PC-9 (cell line): ENCODE measurements around the gene SMG9. TPM values are rescaled to one million over a fixed set of nuclear protein-coding genes. Genes with fewer than 3 reads are reported as not detected.

Source experiments
- BruUV-seq: library from RNA; stranded (reverse); fragments of 400-500 nt; replicated peaks from 2 replicates; lab custom pipeline; 2021; lab: Mats Ljungman, UMichigan
- CTCF ChIA-PET: fragments of 300-600 bp; sonication (Branson Sonifier 250); formaldehyde crosslinking; loops from one replicate; lab custom pipeline; 2022; ENCODE audit warnings: antibody characterized with exemption; lab: Charles Lee
- POLR2A ChIA-PET: fragments of 300-600 bp; sonication (Branson Sonifier 250); formaldehyde crosslinking; loops from one replicate; lab custom pipeline; 2022; ENCODE audit warnings: antibody characterized with exemption; ENCODE audit not compliant: unreplicated experiment; lab: Charles Lee
- DNase-seq, 2 experiments: peaks; one replicate each; pipeline versions ENCODE4 v3.0.0 to v3.0.0-alpha.2; 2015 to 2022; ENCODE audit warnings: mixed read lengths in 1 of 2
- H2AFZ ChIP-seq: fragments of 200-600 bp; sonication (generic); 2 replicates; pipeline ENCODE4 v1.8.1; 2017; ENCODE audit warnings: antibody characterized with exemption
- H3F3A ChIP-seq: fragments of 200-600 bp; sonication (generic); 2 replicates; pipeline ENCODE4 v1.8.1; 2017; ENCODE audit warnings: antibody characterized with exemption, mild to moderate bottlenecking, low read depth; ENCODE audit not compliant: insufficient read depth
- H3K27ac ChIP-seq: fragments of 200-600 bp; sonication (generic); 2 replicates; pipeline ENCODE4 v1.6.1; 2016; ENCODE audit warnings: mixed run types
- H3K27me3 ChIP-seq: fragments of 200-600 bp; sonication (generic); 2 replicates; pipeline ENCODE4 v1.6.1; 2016; ENCODE audit warnings: low read depth, mixed run types; ENCODE audit not compliant: insufficient read depth
- H3K36me3 ChIP-seq: fragments of 200-600 bp; sonication (generic); 2 replicates; pipeline ENCODE4 v1.6.1; 2016; ENCODE audit warnings: low read depth, mixed run types
- H3K4me1 ChIP-seq: fragments of 200-600 bp; sonication (generic); replicated peaks from 2 replicates; pipeline ENCODE4 v1.6.1; 2016; ENCODE audit warnings: mixed run types; ENCODE audit not compliant: insufficient read depth
- H3K4me2 ChIP-seq: fragments of 200-600 bp; sonication (generic); 2 replicates; pipeline ENCODE4 v1.6.1; 2017; ENCODE audit warnings: mixed run types
- H3K4me3 ChIP-seq: fragments of 200-600 bp; sonication (generic); 2 replicates; pipeline ENCODE4 v1.6.1; 2016; ENCODE audit warnings: mixed run types
- H3K79me2 ChIP-seq: fragments of 200-600 bp; sonication (generic); 2 replicates; pipeline ENCODE4 v1.6.1; 2017; ENCODE audit warnings: low read depth, mixed run types
- H3K9me2 ChIP-seq: fragments of 200-600 bp; sonication (generic); 2 replicates; pipeline ENCODE4 v1.8.1; 2017; ENCODE audit warnings: mild to moderate bottlenecking; ENCODE audit not compliant: insufficient read depth
- H3K9me3 ChIP-seq: fragments of 200-600 bp; sonication (generic); 2 replicates; pipeline ENCODE4 v1.8.1; 2016; ENCODE audit warnings: low read depth; ENCODE audit not compliant: insufficient read depth
- H4K20me1 ChIP-seq: fragments of 200-600 bp; sonication (generic); 2 replicates; pipeline ENCODE4 v1.8.1; 2017; ENCODE audit not compliant: insufficient read depth
- CTCF ChIP-seq: fragments of 200-600 bp; sonication (generic); conservative IDR thresholded peaks from 2 replicates; pipeline ENCODE4 v1.6.1; 2017; ENCODE audit warnings: mixed run types, antibody characterized with exemption, mild to moderate bottlenecking, moderate library complexity
- EZH2 ChIP-seq: fragments of 200-600 bp; sonication (generic); IDR thresholded peaks from 2 replicates; pipeline ENCODE4 v1.8.0; 2017; ENCODE audit warnings: antibody characterized with exemption, low read depth
- intact Hi-C: fragments of 100-400 bp; cut with micrococcal nuclease; formaldehyde crosslinking; loops from one replicate; pipeline ENCODE4 v1.10.0; 2022; ENCODE audit not compliant: unreplicated experiment
- total RNA-seq: library from RNA; stranded (reverse); gene quantifications from 2 replicates; pipeline ENCODE4 v1.2.3, GENCODE V29; 2021

Gene SMG9
- total RNA-seq, 1 experiment from 2014 or later: 76.8 TPM

GRCh38 chr19:43699506-43700394 is 55.0 kb downstream of the SMG9 start:
- Histone ChIP-seq H3K36me3 (no peaks in the 10 kb centered on the region), H3F3A (peaks cover 23% of the 10 kb centered on the region; the same call in 1 of the 2 replicates), H3K4me3 (no peak overlapping the region), H3K4me1 (peaks cover 36% of the 10 kb centered on the region), H3K4me2 (no peak overlapping the region), H3K27me3 (no peaks in the 10 kb centered on the region), H3K9me2 (no peaks in the 10 kb centered on the region), H4K20me1 (no peaks in the 10 kb centered on the region), H3K9me3 (no peaks in the 10 kb centered on the region), H3K27ac (peak overlapping the region; percentile 80; the same call in 1 of the 2 replicates), H2AFZ (no peak overlapping the region), H3K79me2 (no peaks in the 10 kb centered on the region)
- TF ChIP-seq EZH2 (no peak), CTCF (no peak)
- peak in 1 of 2 experiments; percentile 10 for DNase-seq
- POLR2A ChIA-PET: no interaction called here
- CTCF ChIA-PET: interaction anchor here (0.6 kb wide), 1 partner anchor 85 kb away, joined by 5 read pairs; no protein-coding TSS in a partner anchor
- intact Hi-C loops: loop anchor here (1.0 kb wide), 1 partner anchor 12 kb away; no protein-coding TSS in a partner anchor
- no TSS peak for BruUV-seq

- ChIA-PET CTCF (no interaction called here), POLR2A (no interaction called here)
- no peak for DNase-seq
- no peaks in the 10 kb centered on the region for H3K9me2 ChIP-seq
- H3K27ac ChIP-seq: no peak overlapping the region
- no peaks in the 10 kb centered on the region for H3K27me3 ChIP-seq
- peaks cover 12% of the 10 kb centered on the region; the same call in 1 of the 2 replicates for H3F3A ChIP-seq
- H3K9me3 ChIP-seq: no peaks in the 10 kb centered on the region
- no peaks in the 10 kb centered on the region for H4K20me1 ChIP-seq
- no peak for TF ChIP-seq CTCF
- no peak for TF ChIP-seq EZH2
- H3K4me2 ChIP-seq: no peak overlapping the region
- no TSS peak for BruUV-seq
- peaks cover 23% of the 10 kb centered on the region for H3K4me1 ChIP-seq
- no peaks in the 10 kb centered on the region for H3K79me2 ChIP-seq
- no peak overlapping the region for H2AFZ ChIP-seq
- H3K4me3 ChIP-seq: no peak overlapping the region
- intact Hi-C loops: no loop called here
- H3K36me3 ChIP-seq: no peaks in the 10 kb centered on the region
These were observed 57.5 kb downstream of the SMG9 start for GRCh38 chr19:43697295-43697694.

- ChIA-PET CTCF (no interaction called here), POLR2A (interaction anchor here (0.6 kb wide), 1 partner anchor 227 kb away, joined by 3 read pairs; no protein-coding TSS in a partner anchor)
- TF ChIP-seq EZH2 (no peak), CTCF (no peak)
- Histone ChIP-seq H3K79me2 (no peaks in the 10 kb centered on the region), H3K4me3 (no peak overlapping the region), H3K4me2 (no peak overlapping the region), H3F3A (peaks cover 9% of the 10 kb centered on the region; the same call in 1 of the 2 replicates), H4K20me1 (no peaks in the 10 kb centered on the region), H3K9me3 (peaks cover 6% of the 10 kb centered on the region; the same call in 1 of the 2 replicates), H3K36me3 (no peaks in the 10 kb centered on the region), H3K27ac (no peak overlapping the region), H3K27me3 (no peaks in the 10 kb centered on the region), H3K4me1 (peaks cover 13% of the 10 kb centered on the region), H3K9me2 (no peaks in the 10 kb centered on the region), H2AFZ (no peak overlapping the region)
- no TSS peak for BruUV-seq
- no peak for DNase-seq
- intact Hi-C loops: no loop called here
These were observed 58.6 kb downstream of the SMG9 start for GRCh38 chr19:43695985-43696704.
